ENCODE measurements around the gene CIAPIN1. TPM values are rescaled to one million over a fixed set of nuclear protein-coding genes. Genes with fewer than 3 reads are reported as not detected.

Gene CIAPIN1
- total RNA-seq, 1 experiment from 2014 or later: 82.8 TPM

- Histone ChIP-seq H3K56ac (ENCODE audit: insufficient read length, low read depth, low read length) (no peak overlapping the region), H3K23me2 (ENCODE audit: insufficient read length, low read depth, low read length, poor library complexity, severe bottlenecking) (no peaks in the 10 kb centered on the region), H4K20me1 (ENCODE audit: control insufficient read depth, insufficient read depth, insufficient read length) (peaks cover 2% of the 10 kb centered on the region), H3K27ac (ENCODE audit: insufficient read length, low read depth, low read length) (no peak overlapping the region), H4K91ac (ENCODE audit: insufficient read length, low read depth, low read length) (no peak overlapping the region), H3K18ac (ENCODE audit: insufficient read length, low read depth, low read length) (no peak overlapping the region), H3K4me1 (ENCODE audit: insufficient read depth, low read length) (no peaks in the 10 kb centered on the region), H4K5ac (ENCODE audit: insufficient read length, low read depth, low read length) (no peak overlapping the region), H2BK5ac (ENCODE audit: insufficient read length, low read length) (no peak overlapping the region), H3K79me2 (ENCODE audit: insufficient read depth, low read length) (no peaks in the 10 kb centered on the region), H2BK20ac (ENCODE audit: low read depth, low read length, poor library complexity, severe bottlenecking) (no peak overlapping the region), H2AFZ (ENCODE audit: low read length) (no peak overlapping the region), H3K23ac (ENCODE audit: insufficient read length, low read depth, low read length) (no peak overlapping the region), H3T11ph (ENCODE audit: low read length) (no peak overlapping the region), H3K27me3 (ENCODE audit: insufficient read depth, low read length) (no peaks in the 10 kb centered on the region), H2AK5ac (ENCODE audit: insufficient read length, low read length) (no peak overlapping the region), H3K4ac (ENCODE audit: low read depth, low read length) (no peak overlapping the region), H2BK120ac (ENCODE audit: low read depth, low read length, poor library complexity, severe bottlenecking) (no peak overlapping the region), H3K9ac (ENCODE audit: extremely low read depth, insufficient read length, low read length) (no peak overlapping the region), H3K4me2 (ENCODE audit: insufficient read depth, insufficient read length, low read length) (no peak overlapping the region), H2BK12ac (ENCODE audit: insufficient read length, low read depth, low read length) (no peak overlapping the region), H2BK15ac (ENCODE audit: low read depth, low read length) (no peak overlapping the region), H3K14ac (ENCODE audit: insufficient read depth, low read length) (no peak overlapping the region), H3K9me3 (ENCODE audit: control insufficient read depth, low read depth, low read length) (no peaks in the 10 kb centered on the region), H3K79me1 (ENCODE audit: insufficient read depth, low read depth, low read length, poor library complexity, severe bottlenecking) (no peaks in the 10 kb centered on the region), H4K8ac (replicated peaks; ENCODE audit: insufficient read length, low read depth, low read length) (no peak overlapping the region)
- Mint-ChIP-seq H3K4me1 (no peaks in the 10 kb centered on the region), H3K36me3 (ENCODE audit: insufficient read depth in 1 of 3, low read depth in 3 of 3) (no peaks in the 10 kb centered on the region), H3K9me3 (peaks cover 0 to 2% of the 10 kb centered on the region in 2 experiments; a peak in 1 of 5 replicates), H3K4me3 (no peak overlapping the region), H3K27me3 (ENCODE audit: low read depth) (peaks cover 9% of the 10 kb centered on the region), H3K27ac (no peak overlapping the region)
- no CpG with 5 or more reads among the region's 5 CpGs for WGBS (ENCODE audit: extremely low coverage, insufficient read length, low lambda C conversion rate)
- no peak for TF ChIP-seq CTCF (conservative IDR thresholded peaks at IDR 0.05)
- no peak for DNase-seq
Observed at GRCh38 chr16:57395026-57395425, 52.2 kb downstream of the CIAPIN1 start.

Data from H9 (cell line).